Neural cell (in vitro differentiated cells): ENCODE results near the gene THTPA. TPM values are rescaled to one million over a fixed set of nuclear protein-coding genes. Genes with fewer than 3 reads are reported as not detected.

ENCODE experiments used
- H2AFZ ChIP-seq: fragments of 200-600, 300-800 bp; sonication (generic), shearing (Covaris generic); 2 replicates; pipeline ENCODE4 v1.6.0; 2014; ENCODE audit warnings: low read depth, mild to moderate bottlenecking, antibody characterized with exemption, low read length, moderate library complexity
- H3F3A ChIP-seq: fragments of 200-600 bp; shearing (Covaris generic); 2 replicates; pipeline ENCODE4 v1.6.1; 2016; ENCODE audit warnings: mild to moderate bottlenecking, moderate library complexity, mixed read lengths, antibody characterized with exemption, low read length; ENCODE audit not compliant: insufficient read depth, poor library complexity, severe bottlenecking
- H3K27ac ChIP-seq: fragments of 200-600, 300-800 bp; sonication (generic), shearing (Covaris generic); 2 replicates; pipeline ENCODE4 v1.5.1; 2014; ENCODE audit warnings: mild to moderate bottlenecking, low read length, moderate library complexity
- H3K27me3 ChIP-seq: fragments of 300-800, 200-600 bp; sonication (generic), shearing (Covaris generic); 2 replicates; pipeline ENCODE4 v1.6.0; 2014; ENCODE audit warnings: mild to moderate bottlenecking, low read depth, low read length, moderate library complexity; ENCODE audit not compliant: insufficient read depth
- H3K36me3 ChIP-seq: fragments of 300-800, 200-600 bp; sonication (generic), shearing (Covaris generic); 2 replicates; pipeline ENCODE4 v1.5.1; 2014; ENCODE audit warnings: mild to moderate bottlenecking, antibody characterized with exemption, low read length, moderate library complexity; ENCODE audit not compliant: insufficient read depth
- H3K4me2 ChIP-seq: fragments of 300-800, 200-600 bp; sonication (generic), shearing (Covaris generic); 2 replicates; pipeline ENCODE4 v1.6.0; 2014; ENCODE audit warnings: mild to moderate bottlenecking, low read length
- H3K4me3 ChIP-seq: fragments of 300-800, 200-600 bp; sonication (generic), shearing (Covaris generic); 2 replicates; pipeline ENCODE4 v1.5.1; 2014; ENCODE audit warnings: mild to moderate bottlenecking, low read length, moderate library complexity
- H3K79me2 ChIP-seq: fragments of 200-600 bp; shearing (Covaris generic); replicated peaks from 2 replicates; pipeline ENCODE4 v1.6.0; 2014; ENCODE audit warnings: mild to moderate bottlenecking, low read length, moderate library complexity; ENCODE audit not compliant: insufficient read depth
- H3K9ac ChIP-seq: fragments of 300-800, 200-600 bp; sonication (generic), shearing (Covaris generic); 2 replicates; pipeline ENCODE4 v1.6.1; 2016; ENCODE audit warnings: mild to moderate bottlenecking, low read length, mixed read lengths
- H3K9me2 ChIP-seq: fragments of 200-600 bp; shearing (Covaris generic); 2 replicates; pipeline ENCODE4 v1.6.1; 2016; ENCODE audit warnings: mild to moderate bottlenecking, low read length, mixed read lengths; ENCODE audit not compliant: insufficient read depth
- H3K9me3 ChIP-seq: fragments of 200-600, 300-800 bp; sonication (generic), shearing (Covaris generic); 2 replicates; pipeline ENCODE4 v1.6.1; 2016; ENCODE audit warnings: mild to moderate bottlenecking, mixed run types, low read length, moderate library complexity, mixed read lengths
- H4K20me1 ChIP-seq: fragments of 200-600 bp; shearing (Covaris generic); 2 replicates; pipeline ENCODE4 v1.6.1; 2016; ENCODE audit warnings: mild to moderate bottlenecking, mixed run types; ENCODE audit not compliant: insufficient read depth
- EP300 ChIP-seq: fragments of 450-650 bp; conservative IDR thresholded peaks from 2 replicates; pipeline ENCODE4 v1.6.1; 2014; ENCODE audit warnings: antibody characterized with exemption, mild to moderate bottlenecking, moderate library complexity; ENCODE audit not compliant: poor library complexity, severe bottlenecking
- polyA plus RNA-seq: library from polyadenylated mRNA; depleted of rRNA; stranded (reverse); fragments of >200 nt; gene quantifications from 2 replicates; pipeline ENCODE4 v1.2.3, GENCODE V29; 2014
- TF ChIP-seq, protein P1 (sequence below): IDR thresholded peaks from 2 replicates; pipeline ENCODE4 v1.6.1; 2012; ENCODE audit warnings: borderline replicate concordance
- TF ChIP-seq, protein P2 (sequence below): fragments of 450-650 bp; IDR thresholded peaks from 2 replicates; pipeline ENCODE4 v1.5.1; 2014; ENCODE audit warnings: antibody characterized with exemption, mild to moderate bottlenecking, moderate library complexity; ENCODE audit not compliant: poor library complexity, severe bottlenecking

The THTPA gene
- polyA plus RNA-seq, 1 donor from 2014 or later: 51.3 TPM

DNA sequence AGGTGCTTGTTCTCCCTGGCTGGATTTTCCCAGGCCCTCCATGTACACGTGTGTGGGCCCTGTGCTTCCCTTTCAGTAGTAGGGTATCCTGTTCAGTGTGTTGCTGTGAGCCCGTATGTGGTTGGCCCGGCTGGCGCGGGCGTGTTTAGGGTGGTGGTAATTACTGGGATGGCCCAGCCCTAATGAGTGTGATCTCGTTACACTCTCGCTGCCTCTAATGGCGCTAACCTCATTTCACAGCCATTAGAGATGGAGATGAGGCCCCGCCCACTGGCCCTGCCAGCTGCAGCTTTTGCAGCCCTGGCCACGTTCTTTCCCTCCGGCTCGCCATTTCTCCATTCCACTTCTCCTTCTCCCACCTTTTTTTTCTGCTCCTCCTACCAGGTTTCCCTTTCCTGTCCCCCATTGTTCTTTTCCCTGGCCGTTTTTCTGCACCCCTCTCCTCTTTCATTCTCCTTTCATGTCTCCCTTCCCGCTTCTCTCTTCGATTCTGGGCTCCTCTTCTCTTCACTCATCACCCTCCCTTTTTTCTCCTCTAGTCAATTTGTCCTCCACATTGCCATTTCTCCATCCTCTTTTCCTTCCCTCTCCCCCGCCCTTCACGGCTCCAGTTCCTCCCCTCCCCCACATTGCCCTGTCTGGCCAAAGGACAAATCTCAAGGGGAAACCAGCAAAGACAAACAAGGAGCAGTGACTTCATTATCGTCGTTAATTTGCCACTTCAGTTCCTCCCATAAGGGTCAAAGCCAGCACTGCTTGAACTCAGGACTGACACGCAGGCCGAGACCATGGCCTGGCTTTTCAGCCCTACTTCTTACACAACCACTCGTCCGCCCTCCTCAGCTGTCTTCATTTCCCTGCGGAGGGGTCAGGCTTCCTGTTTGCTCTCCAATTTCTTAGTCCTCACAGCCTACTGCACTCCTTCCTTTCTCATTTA, 11.3 kb upstream of the THTPA start:
- peaks cover 5% of the 10 kb centered on the region for H3K36me3 ChIP-seq
- H3F3A ChIP-seq: no peaks in the 10 kb centered on the region
- peak overlapping the region; percentile 5 for H3K4me3 ChIP-seq
- H3K27me3 ChIP-seq: no peaks in the 10 kb centered on the region
- H3K27ac ChIP-seq: peak overlapping the region; percentile 11
- no peak overlapping the region for H2AFZ ChIP-seq
- no peaks in the 10 kb centered on the region for H3K9me3 ChIP-seq
- TF ChIP-seq, protein P1, sequence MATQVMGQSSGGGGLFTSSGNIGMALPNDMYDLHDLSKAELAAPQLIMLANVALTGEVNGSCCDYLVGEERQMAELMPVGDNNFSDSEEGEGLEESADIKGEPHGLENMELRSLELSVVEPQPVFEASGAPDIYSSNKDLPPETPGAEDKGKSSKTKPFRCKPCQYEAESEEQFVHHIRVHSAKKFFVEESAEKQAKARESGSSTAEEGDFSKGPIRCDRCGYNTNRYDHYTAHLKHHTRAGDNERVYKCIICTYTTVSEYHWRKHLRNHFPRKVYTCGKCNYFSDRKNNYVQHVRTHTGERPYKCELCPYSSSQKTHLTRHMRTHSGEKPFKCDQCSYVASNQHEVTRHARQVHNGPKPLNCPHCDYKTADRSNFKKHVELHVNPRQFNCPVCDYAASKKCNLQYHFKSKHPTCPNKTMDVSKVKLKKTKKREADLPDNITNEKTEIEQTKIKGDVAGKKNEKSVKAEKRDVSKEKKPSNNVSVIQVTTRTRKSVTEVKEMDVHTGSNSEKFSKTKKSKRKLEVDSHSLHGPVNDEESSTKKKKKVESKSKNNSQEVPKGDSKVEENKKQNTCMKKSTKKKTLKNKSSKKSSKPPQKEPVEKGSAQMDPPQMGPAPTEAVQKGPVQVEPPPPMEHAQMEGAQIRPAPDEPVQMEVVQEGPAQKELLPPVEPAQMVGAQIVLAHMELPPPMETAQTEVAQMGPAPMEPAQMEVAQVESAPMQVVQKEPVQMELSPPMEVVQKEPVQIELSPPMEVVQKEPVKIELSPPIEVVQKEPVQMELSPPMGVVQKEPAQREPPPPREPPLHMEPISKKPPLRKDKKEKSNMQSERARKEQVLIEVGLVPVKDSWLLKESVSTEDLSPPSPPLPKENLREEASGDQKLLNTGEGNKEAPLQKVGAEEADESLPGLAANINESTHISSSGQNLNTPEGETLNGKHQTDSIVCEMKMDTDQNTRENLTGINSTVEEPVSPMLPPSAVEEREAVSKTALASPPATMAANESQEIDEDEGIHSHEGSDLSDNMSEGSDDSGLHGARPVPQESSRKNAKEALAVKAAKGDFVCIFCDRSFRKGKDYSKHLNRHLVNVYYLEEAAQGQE: no peak
- TF ChIP-seq, protein P2, sequence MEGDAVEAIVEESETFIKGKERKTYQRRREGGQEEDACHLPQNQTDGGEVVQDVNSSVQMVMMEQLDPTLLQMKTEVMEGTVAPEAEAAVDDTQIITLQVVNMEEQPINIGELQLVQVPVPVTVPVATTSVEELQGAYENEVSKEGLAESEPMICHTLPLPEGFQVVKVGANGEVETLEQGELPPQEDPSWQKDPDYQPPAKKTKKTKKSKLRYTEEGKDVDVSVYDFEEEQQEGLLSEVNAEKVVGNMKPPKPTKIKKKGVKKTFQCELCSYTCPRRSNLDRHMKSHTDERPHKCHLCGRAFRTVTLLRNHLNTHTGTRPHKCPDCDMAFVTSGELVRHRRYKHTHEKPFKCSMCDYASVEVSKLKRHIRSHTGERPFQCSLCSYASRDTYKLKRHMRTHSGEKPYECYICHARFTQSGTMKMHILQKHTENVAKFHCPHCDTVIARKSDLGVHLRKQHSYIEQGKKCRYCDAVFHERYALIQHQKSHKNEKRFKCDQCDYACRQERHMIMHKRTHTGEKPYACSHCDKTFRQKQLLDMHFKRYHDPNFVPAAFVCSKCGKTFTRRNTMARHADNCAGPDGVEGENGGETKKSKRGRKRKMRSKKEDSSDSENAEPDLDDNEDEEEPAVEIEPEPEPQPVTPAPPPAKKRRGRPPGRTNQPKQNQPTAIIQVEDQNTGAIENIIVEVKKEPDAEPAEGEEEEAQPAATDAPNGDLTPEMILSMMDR: no peak
- TF ChIP-seq EP300: no peak
- no peaks in the 10 kb centered on the region for H3K9me2 ChIP-seq
- H3K79me2 ChIP-seq: peaks cover 53% of the 10 kb centered on the region
- no peak overlapping the region for H3K9ac ChIP-seq
- H3K4me2 ChIP-seq: no peak overlapping the region
- no peaks in the 10 kb centered on the region for H4K20me1 ChIP-seq

DNA sequence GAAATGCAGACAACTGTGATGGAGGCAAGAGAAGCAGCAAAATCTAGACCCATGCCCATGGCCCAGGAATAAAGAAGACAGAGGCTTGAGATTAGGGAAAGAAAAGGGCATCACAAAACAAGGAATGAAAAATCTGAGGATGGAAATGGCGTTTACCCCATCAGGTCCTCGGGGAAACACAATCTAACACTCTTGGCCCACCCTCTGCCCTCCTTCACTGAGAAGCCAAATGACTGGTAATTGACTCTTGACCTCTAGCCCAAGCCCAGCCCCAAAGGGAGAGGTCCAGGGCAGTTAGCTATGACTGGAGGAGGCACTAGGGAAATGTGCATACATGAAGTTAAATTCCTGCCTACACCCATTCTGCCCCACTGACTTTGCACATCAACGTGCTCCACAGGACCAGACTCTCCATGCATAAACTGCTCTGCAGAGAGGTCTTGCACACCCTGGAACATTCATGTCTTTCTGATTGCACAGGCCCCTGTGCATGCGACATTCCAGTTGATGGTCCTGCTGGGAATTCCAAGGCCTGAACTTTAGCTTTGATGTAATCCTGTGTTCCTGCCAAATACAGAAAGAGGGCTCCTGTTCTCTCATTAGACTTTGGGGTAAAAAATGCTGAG, 10.2 kb upstream of the THTPA start:
- peaks cover 63% of the 10 kb centered on the region for H3K79me2 ChIP-seq

More for the DNA sequence above, 10.2 kb upstream of the THTPA start:
- Histone ChIP-seq H4K20me1 (no peaks in the 10 kb centered on the region), H3K9me3 (no peaks in the 10 kb centered on the region), H3K4me2 (no peak overlapping the region), H3K9me2 (no peaks in the 10 kb centered on the region), H3K27ac (no peak overlapping the region), H2AFZ (no peak overlapping the region), H3K36me3 (peaks cover 5% of the 10 kb centered on the region), H3K4me3 (no peak overlapping the region), H3F3A (peaks cover 4% of the 10 kb centered on the region), H3K9ac (no peak overlapping the region), H3K27me3 (no peaks in the 10 kb centered on the region)
- TF ChIP-seq, protein P2: no peak
